Raji (cell line): ENCODE results near the gene RBMS1.

ENCODE experiments used
- POLR2A ChIP-seq: IDR thresholded peaks from 2 replicates; pipeline ENCODE4 v1.6.1; 2011; ENCODE audit warnings: low read depth, low read length, control low read depth; ENCODE audit not compliant: insufficient read depth

RBMS1 gene

GRCh38 chr2:160510617-160511016 lies 17.0 kb upstream of the RBMS1 start:
- no peak for TF ChIP-seq POLR2A

- TF ChIP-seq POLR2A, result no peak
These were observed 15.4 kb upstream of the RBMS1 start for GRCh38 chr2:160509016-160509415.

GRCh38 chr2:160507464-160507863 lies 13.9 kb upstream of the RBMS1 start:
- TF ChIP-seq POLR2A, result no peak

- TF ChIP-seq POLR2A, result no peak
These were observed 13.4 kb upstream of the RBMS1 start for GRCh38 chr2:160507046-160507407.

GRCh38 chr2:160506371-160507045 lies 12.9 kb upstream of the RBMS1 start:
- TF ChIP-seq POLR2A, result no peak

GRCh38 chr2:160505256-160505655 lies 11.6 kb upstream of the RBMS1 start:
- no peak for TF ChIP-seq POLR2A

- no peak for TF ChIP-seq POLR2A
These were observed 8.9 kb upstream of the RBMS1 start for GRCh38 chr2:160502478-160502877.

- TF ChIP-seq POLR2A, result no peak
These were observed 7.8 kb upstream of the RBMS1 start for GRCh38 chr2:160501370-160501769.

- TF ChIP-seq POLR2A, result no peak
These were observed 6.3 kb upstream of the RBMS1 start for GRCh38 chr2:160499865-160500264.

- no peak for TF ChIP-seq POLR2A
These were observed 4.5 kb upstream of the RBMS1 start for GRCh38 chr2:160498137-160498536.

- TF ChIP-seq POLR2A, result no peak
These were observed 616 bp upstream of the RBMS1 start for GRCh38 chr2:160494201-160494644.

- TF ChIP-seq POLR2A, result no peak
These were observed 993 bp downstream of the RBMS1 start for GRCh38 chr2:160492401-160493226.

- no peak for TF ChIP-seq POLR2A
These were observed 1.7 kb downstream of the RBMS1 start for GRCh38 chr2:160491911-160492371.

- no peak for TF ChIP-seq POLR2A
These were observed 2.6 kb downstream of the RBMS1 start for GRCh38 chr2:160490733-160491685.

- no peak for TF ChIP-seq POLR2A
These were observed 4.5 kb downstream of the RBMS1 start for GRCh38 chr2:160489111-160489510.
